ENCODE results near the gene KCP. TPM values are rescaled to one million over a fixed set of nuclear protein-coding genes. Genes with fewer than 3 reads are reported as not detected.
"Not testable (repeated sequence)": the region's sequence is repeated elsewhere in the genome, so short reads cannot be mapped to it uniquely, and the experiment has no call there.

The KCP gene
- total RNA-seq, 1 experiment from 2014 or later: 0.35 TPM

DNA sequence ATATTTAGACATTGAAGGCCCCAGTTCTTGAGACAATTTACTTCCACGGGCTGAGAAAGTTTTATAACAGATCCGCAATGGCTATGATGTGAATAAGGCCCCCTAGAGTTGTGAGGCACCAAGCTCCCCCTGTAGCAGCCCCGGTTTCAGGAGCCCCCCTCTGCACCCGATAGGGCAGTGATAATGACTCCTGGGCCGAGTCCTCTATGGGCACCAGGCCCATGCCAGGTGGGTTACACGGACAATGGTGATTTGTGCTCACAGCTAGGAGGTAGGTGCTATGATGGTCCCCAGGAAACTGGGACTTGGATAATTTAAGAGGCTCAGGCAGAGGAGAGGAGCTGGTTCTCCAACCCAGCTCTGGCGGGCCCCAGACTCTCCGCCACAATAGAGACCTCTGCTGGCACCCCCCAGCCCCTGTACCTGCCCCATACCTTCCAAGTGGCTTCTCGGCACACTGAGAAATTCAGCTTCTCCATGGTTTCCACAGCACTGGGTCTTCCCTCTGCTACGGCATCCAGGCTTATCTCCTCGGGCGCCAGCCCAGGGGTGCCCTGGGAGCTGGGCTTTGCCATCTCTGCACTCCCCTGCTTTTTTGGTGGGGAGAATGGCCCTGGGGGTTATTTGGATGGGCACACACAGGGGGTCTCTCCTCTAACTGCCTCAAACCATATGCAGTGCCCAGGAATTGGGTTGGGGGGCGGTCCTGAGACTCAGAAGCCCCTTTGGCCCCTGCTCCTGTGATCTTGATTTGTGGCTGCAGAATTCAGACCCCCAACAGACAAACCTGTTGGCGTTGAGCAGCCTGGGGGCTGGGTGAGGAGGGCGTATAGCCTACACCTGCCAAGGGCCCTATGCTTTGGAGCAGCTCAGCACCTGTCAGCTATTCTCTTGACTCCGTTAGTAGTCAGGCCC is 12.2 kb upstream of the KCP start:
- DNase-seq (ENCODE audit: low read depth): no peak

DNA sequence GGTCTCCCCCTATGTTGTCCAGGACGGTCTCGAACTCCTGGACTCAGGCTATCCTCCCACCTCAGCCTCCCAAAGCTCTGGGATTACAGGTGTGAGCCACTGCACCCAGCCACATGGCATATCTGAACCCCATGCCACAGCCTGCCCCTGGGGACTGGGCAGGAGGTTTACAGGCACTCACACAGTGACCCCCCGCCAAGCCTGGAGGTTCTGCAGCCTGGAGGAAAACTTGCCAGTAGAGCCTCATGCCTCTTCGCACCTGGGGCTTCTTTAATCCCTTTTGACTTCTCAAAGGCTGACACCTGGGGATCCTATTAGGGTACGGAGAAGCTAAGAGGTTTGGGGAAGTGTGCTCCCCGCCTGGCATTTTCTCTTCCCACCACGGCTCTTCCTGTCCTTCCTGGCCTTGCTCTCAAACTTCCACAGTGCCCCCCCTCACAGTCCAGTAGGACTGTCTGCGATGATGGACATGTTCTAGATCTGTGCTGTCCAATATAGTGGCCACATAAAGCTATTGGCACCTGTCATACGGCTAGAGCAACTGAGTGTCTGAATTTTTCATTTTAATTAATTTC is 11.4 kb upstream of the KCP start:
- no peak for DNase-seq (ENCODE audit: low read depth)

DNA sequence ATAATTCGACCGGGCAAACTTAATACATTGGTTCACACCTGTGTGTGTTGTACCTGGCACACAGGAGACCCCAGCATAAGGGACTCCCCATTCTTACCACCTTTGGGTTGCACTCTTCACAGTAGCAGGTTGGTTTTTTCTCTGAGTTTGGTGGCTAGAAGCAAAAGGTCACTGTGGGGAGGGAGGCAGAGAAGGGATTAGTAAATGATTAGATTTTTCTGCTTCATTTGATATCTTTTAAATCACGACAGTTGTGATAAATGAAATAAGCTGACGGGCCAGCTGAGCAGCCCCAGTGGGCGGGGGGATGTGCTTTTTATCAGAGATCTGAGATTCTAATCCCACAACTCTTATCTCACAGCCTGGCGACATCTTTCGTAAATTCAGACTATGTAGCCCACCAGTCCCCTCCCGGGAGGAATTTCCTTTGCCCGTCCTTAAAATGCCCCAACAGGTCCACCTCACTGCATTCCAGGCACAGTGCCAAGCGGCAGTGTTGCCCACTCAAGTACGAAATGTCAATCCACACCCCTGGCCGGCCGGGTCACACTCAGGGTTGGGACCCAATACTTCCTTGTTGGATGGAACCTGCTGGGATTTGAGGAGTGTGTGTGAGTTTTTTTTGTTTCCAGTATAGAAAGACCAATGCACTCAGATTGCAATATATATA is 10.5 kb upstream of the KCP start:
- DNase-seq (ENCODE audit: low read depth): no peak

DNA sequence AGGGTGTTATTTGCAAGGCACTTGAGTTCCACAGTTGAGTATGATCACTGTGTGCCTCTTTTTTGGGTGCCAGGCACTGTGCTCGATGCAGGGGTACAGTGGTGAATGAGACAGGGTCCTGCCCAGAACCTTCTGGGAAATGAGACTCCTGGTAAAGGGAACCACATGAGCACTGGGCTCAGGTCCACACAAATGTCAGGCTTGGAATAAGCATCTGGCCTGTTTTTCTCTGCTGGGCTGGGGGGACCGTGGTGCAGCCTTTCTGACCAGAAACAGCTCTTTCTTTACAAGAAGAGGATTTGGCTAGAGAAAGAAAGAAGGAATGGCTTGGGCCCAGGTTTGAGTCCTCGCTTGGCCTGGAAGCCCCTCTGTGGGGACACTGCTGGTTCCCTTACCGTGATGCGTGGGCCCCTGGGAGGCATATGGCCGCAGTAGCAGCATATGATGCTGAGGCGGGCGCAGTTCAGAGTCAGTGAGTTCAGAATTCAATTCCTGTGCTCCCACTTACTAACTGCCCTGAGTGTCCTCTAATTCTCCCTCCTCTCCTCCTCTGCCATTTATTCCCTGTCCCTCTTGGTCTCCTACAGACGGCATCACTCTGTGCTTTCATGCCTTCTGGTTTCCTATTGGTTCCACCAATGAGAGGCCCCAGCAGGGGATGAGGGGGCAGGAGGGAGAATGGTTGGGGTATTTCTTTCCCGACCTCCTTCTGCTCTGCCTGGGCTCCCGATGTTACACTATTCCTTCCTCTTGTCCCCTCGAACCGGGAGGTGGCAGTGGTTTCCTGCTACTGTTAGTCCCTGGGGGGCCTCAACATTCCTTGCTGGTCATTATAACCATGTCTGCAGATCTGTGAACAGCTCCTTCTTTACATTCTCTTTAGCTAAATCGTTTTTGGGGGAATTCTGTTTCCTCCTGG is 9.6 kb upstream of the KCP start:
- DNase-seq (ENCODE audit: low read depth): no peak

DNA sequence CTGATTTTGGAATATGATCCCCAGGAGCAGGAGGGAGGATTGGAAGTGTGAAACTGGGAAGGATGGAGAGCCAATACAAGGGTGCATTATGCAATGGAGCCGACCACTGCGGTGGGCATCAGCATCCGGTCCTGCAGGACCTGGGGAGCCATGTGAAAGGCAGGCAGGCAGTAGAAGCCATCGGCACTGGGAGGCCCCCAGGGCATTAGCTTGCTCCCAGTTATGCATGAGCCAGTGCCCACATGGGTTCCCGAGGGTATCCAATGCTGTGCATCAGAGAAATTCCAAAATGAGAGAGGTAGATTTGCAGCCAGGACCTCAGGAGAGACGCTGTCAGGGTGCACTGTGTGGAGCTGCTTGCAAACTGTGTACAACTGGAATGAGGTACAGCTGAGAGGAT is 8.7 kb upstream of the KCP start:
- no peak for DNase-seq (ENCODE audit: low read depth)

DNA sequence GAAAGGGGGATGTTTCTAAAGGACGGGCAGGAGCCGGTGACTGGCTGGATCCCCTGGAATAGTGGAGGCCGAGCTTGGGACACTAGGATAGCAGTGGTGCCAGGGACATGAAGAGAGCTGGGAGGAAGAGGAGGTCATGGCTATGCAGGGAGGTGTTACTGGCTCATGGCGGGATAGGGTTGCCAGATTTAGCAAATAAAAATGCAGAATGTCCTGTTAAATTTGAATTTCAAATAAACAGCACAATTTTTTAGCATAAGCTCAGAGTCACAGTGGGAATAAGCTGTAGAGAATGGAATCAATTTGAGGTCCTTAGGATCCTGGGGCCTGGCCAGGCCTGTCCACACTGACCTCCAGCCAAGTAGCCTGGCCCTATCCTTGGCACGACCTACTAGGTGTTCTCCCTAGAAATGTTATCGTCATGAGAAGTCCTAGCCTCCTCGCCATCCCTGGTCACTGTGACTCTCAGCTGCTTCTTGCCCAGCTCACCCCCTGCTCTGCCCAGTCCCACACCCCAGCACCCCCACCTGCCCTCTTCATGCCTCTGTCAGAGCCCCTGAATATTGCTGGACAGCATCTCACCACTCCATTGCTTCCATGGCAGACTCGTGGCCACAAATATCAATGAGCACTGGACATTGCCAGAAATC is 7.6 kb upstream of the KCP start:
- no peak for DNase-seq (ENCODE audit: low read depth)

DNA sequence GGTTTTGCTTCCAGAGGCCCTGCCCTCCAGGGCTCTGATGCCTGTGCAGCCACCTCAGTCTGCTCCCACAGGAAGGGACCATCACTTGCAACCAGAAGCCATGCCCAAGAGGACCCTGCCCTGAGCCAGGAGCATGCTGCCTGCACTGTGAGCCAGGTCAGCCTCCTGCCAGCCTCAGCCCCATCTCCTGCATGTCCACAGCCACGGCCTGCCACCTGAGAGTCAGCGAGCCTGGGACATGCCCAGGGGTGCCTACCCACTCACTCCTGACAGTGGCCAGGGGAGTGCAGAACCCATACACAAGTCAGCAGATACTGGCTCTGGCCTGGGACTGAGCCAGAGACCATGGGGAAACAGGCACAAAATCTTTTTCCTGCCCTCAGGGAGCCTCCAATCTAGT is 6.6 kb upstream of the KCP start:
- DNase-seq (ENCODE audit: low read depth): no peak

DNA sequence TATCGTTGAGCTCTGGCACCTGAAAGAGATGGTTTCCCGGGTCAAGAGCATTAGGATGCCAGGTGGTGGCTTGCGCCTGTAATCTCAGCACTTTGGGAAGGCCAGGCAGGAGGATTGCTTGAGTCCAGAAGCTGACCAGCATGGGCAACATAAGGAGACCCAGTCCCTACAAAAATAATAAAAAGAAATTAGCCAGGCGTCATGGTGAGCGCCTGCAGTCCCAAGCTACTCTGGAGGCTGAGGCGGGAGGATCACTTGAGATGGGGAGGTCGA is 6.1 kb upstream of the KCP start:
- DNase-seq (ENCODE audit: low read depth): no peak

DNA sequence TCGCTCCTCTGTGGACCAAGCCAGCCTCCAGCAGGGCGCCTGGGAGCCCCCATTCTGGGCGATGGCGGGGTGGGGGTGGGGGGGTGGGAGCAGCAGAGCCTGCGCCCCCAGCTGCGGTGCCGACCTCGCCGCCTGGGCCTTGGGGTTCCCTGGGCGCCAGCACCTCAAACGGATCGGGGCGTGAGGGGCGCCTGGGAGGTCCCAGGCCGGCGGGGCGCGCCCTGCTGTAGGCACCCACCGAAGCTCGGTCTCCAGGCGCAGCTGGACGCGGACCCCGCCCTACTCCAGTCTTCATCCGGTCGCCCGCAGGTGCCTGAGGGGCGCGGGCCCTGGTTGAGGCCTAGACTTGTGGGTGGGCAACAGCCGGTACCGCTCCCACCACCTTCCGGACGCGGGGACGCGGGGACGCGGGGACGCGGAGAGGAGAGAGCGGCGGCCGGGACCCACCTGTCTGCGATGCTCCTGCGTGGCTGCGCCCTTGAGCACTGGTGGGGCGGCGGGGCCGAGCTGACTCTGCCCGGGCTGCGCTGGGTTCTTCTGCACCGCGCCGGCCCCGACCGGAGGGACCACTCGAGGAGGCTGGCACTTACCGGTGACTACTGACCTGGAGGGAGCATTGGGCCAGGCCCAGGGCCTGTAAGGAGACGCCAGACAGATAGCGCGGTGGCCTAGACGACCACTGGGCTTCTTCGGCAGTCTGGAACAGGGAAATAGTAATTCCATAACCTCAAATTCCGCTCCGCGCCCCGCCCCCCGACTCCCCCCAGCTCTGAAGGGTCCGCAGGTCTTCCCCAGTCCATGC is 5.5 kb upstream of the KCP start:
- no peak for DNase-seq (ENCODE audit: low read depth)

DNA sequence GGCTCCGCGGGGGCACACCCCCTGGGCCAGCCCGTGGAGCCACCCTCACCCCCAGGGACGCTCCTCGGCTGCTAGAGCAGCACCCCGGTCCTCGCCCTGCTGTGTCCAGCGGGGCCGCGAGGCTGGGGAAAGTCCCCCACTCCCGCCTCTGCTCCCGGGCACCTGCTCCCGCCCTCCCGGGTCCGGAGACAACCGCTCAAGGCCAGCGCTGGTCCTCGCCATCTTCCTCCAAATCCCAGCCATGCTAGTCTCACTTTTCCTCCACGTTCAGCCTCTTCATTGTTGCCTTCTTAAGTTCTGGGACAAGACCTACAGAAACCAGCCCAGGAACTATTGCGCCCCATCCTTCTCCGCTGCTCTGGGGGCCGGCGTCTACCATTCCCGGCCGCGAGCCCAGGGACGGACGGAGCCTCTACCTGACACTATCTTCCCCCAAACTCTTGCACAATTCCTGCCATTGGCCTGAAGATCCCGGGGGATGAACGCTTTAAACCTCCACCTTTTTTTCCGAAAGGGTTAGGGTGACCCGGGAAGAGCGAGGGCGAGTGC is 4.8 kb upstream of the KCP start:
- DNase-seq (ENCODE audit: low read depth): no peak

DNA sequence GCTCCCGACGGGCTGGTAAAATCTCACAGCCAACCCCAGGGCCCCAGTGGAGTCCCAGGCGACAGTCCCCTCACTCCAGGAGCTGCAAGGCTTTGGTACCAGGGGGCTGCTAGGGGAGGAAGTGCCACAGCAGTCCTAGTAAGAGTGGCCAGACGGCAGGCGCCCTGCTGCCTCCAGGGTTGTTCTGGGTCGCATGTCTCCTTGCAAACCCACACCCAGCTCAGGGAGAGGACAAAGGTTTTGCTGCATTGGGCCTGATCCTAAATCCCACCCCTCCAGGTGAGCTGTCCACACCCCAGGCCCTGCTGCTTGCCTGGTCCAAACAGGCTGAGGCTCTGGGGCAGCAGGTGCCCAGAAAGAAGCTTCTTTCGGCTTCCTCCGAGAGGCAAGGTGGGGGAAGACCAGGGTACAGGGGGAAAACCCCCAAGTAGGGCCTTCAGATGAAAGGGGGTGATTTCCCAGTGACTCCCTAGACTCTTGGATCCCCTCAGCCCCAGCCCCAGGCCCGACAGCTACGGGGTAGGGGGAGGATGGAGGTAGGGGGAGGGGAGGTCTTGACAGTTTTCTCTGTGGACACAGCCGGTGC is 4.2 kb upstream of the KCP start:
- DNase-seq (ENCODE audit: low read depth): no peak

DNA sequence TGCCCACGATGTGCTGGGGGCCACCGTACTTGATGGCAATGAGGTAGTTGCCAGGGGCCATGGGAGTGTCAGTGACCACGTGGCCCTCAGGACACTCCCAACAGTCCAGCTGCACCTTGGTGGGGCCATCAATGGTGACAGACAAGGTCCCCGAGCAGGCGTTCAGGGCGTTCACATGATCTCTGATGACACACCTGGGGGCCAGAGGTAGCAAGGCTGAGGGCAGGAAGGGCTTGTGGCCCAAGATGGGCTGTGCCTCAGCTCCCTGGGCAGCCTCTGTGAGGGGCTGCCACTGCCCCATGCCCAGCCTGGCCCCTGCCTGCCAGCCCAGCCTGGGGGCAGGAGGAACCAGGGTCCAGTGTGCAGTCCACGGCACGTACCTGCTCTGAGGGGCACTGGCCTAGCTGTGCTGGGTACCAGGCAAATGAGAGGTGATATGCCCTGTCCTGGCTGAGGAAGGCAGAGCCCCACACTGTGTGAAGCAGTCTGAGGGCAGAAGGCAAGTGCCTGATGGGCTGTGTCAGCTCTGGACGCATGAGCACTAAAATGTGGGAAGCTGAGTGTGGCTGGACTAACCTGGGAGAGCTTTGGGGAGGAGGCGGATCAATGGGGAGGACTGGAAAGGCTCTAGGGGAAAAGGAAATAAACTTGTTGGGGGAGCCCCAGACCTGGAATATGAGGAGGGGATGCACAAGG is 3.5 kb upstream of the KCP start:
- no peak for DNase-seq (ENCODE audit: low read depth)

DNA sequence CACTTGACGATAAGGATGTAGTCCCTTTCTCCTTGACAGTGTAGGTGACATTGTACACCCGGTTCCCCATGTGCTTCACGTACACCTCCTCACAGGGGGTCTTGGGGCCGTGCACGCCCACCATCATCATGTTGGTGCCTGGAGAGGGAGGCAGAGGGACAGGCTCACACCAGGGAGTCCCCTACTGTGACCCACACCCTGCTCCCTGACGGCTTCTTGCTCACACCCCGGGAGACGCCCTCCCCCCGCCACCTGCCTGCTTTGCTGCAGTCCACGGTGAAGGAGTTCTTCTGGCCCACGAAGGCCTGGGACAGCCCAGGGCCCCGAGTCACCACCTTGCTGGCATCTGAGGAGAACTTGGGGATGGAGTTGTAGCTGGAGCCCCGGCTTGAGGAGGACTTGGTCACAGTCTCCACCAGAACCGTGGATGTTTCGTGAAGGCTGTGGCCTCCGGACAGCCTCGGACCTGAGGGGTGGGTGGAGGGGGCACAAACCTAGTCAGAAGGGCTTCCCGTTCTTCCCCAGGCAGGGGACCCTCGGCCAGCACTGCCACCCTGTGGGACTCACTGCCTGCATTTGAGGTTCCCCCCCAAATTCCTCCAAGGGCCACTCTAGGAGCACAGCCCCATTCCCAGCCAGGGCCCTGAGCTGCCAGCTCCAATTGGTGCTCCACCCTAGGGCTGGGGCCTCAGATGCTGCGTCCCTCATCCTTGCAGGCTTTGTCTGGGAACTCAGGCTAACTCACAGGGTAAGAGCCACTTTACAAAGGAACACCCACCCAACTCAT is 2.4 kb upstream of the KCP start:
- DNase-seq (ENCODE audit: low read depth): not testable (repeated sequence)

DNA sequence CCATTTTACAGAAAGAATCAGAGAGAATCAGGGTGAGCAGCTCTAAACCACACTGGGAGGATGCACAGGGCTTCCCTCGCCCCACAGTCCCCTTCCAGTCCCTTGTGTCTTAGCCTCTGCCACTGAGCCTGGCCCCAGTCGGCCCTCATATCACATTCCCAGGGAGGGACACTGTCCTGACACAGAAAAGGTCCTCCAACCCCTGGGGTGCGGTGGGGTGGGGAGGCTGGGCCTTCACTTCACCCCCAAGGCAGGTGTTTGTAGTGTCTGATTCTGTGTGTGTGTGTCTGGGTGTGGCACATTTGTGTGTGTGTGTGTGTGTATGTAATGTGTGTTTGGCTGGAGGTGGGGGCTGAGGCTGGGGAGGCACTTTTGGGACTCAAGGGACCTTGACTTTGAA is 1.8 kb upstream of the KCP start:
- DNase-seq (ENCODE audit: low read depth): no peak

DNA sequence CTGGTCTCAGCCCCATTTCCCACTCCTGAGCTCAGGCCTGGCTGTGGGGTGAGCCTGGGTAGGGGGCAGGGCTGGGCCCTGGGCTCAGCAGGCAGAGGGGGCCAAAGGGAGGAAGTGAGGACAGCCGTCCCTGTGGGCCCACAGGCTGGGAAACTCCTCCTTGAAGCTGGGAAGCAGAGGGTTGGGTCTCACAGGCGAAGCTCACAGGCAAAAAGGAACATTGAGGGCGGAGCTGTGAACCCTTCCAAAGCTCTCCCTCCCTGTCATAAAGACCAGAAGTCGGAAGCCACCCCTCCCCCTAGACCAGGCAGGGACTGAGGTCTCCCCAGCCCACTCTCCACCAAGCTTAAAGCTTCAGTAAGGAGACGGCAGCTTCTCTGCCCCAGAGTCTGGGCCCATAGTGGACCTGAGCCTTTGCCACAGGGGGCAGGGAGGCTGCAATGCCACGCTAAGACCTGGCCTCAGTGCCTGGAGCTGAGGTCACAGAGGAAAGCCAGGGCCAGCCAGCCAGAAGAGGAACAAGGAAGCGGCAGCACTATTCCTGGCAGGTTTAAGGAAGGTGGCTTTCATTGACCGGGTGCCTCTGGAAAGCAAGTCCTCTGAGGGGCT is 1.0 kb upstream of the KCP start:
- no peak for DNase-seq (ENCODE audit: low read depth)

DNA sequence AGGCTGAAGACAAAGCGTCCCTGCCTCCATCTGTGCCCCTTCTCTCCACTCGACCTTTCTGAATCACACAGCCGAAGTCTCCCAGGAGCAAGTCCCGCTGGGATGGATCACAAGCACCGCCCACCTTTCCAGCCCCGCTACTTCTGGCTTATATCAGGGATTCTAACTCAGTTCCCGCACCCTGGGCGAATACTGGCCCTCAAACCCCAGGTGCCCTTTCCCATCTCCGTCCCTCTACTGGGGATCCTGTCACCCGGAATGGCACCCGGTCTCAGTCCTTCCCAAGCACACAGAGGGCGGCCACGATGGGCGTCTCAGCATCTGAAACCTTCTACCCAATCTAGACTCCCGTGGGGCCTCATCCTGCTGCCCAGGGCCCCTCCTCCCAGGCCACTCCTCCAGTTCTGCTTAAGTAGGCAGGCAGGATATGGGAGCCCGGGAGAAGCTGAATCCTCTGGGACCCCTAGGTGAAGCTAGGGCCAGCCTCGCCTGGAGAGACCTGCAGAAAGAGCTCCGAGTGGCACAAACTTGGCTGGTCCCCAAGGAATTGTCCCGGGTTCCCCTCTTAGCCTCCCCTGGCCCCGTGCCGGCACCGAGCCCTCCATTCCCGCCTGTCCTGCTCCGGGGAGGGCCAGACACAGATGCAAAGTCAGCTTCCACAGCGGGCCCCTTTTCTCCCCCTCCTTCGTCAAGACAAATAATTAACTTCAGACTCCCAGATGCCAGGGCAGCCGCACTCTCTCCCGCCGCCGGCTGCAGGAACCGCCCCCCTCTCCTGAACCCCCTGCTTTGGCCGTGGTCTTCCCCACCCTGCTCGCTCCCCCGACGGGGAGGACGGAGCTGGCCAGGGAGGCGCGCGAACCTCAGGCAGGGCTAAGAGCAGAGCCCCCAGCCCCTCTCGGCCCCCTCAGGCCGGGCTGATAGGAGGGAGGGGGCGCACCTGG is 612 bp downstream of the KCP start:
- peak; percentile 32 for DNase-seq (ENCODE audit: low read depth)

All from HT1080 (cell line).